Mucosa of stomach (tissue), 1 donor: ENCODE measurements around the gene DGAT2.

Source experiments
- H3K27me3 ChIP-seq: one replicate; pipeline ENCODE4 v1.7.0; 2013; ENCODE audit warnings: mild to moderate bottlenecking, low read length; ENCODE audit not compliant: control insufficient read depth, insufficient read depth
- H3K36me3 ChIP-seq: one replicate; pipeline ENCODE4 v1.7.0; 2013; ENCODE audit warnings: low read length; ENCODE audit not compliant: control insufficient read depth, insufficient read depth
- H3K4me1 ChIP-seq: one replicate; pipeline ENCODE4 v1.7.0; 2013; ENCODE audit warnings: mild to moderate bottlenecking, low read length; ENCODE audit not compliant: control insufficient read depth, insufficient read depth
- H3K4me3 ChIP-seq: one replicate; pipeline ENCODE4 v1.7.0; 2013; ENCODE audit warnings: low read length
- H3K9ac ChIP-seq: one replicate; pipeline ENCODE4 v1.7.0; 2013; ENCODE audit warnings: mild to moderate bottlenecking, low read length, moderate library complexity
- H3K9me3 ChIP-seq: one replicate; pipeline ENCODE4 v1.7.0; 2013; ENCODE audit warnings: mild to moderate bottlenecking, low read length, moderate library complexity; ENCODE audit not compliant: control insufficient read depth
- donor health status: Pancreatic carcinoma.

DGAT2 gene

DNA sequence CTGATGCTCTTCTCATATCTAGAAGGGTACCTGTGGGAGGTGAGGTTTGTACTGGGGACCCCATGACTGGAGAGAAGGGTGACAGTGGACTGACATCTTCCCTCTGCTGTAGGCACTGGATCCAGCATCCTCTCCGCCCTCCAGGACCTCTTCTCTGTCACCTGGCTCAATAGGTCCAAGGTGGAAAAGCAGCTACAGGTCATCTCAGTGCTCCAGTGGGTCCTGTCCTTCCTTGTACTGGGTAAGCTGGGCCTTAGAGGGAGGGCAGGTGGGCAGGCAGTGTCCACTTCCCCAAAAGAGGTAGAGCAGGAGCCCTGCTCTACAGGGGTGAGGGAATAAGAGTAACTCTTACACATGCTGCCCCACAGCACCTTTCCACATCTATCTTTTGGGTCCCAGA lies 15.9 kb downstream of the DGAT2 start:
- Histone ChIP-seq H3K9me3 (no peaks in the 10 kb centered on the region), H3K9ac (no peak overlapping the region), H3K36me3 (no peaks in the 10 kb centered on the region), H3K27me3 (no peaks in the 10 kb centered on the region), H3K4me1 (peaks cover 41% of the 10 kb centered on the region), H3K4me3 (no peak overlapping the region)

DNA sequence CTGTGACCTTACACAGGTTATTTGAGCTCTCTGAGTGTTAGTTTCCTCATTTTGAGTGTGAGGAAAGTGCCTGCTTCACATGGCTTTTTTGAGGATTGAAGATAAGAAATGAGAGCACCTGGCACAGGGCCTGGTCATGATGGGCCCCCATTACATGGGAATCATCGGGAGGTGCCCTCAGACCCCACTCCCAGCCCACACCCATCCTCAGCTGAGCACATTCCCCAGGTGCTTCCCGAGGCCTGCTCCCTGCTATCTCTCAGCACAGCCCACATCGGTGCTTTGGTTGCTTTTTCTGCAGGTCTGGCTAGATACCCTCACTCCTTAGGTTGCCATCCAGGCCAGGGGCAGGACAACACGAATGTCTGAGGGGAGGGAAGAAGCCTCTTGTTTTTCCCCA lies 16.6 kb downstream of the DGAT2 start:
- no peaks in the 10 kb centered on the region for H3K9me3 ChIP-seq
- H3K27me3 ChIP-seq = no peaks in the 10 kb centered on the region
- peaks cover 41% of the 10 kb centered on the region for H3K4me1 ChIP-seq
- no peaks in the 10 kb centered on the region for H3K36me3 ChIP-seq
- no peak overlapping the region for H3K9ac ChIP-seq
- no peak overlapping the region for H3K4me3 ChIP-seq

DNA sequence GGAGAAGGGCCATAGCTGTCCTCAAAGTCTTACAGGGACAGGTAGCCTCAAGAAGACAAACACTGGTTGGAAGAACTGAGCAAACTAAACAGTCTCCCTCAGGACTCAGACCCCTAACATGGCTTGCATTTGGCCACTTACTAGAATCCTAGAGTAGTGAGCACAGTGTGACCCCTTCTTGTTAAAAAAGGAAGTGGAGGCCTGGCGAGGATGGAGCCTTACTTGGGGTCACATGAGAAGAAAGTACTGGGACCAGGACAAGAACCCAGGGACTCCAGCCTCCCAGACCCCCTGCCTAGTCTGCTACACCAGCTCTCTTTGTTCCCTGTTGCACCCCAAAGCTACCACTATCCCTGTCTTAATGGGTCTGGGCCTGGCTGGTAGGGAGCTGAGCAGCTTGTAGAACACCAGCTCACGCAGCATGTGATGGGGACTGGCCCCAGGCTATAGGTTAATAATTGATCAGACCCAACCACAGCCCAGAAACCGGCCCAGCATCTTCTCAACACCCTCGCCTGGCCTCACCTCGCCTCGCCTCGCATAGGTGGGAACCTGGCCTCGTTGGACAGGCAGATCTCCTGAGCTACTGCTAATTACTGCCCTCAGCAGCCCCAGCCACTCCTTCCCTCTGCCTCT lies 17.6 kb downstream of the DGAT2 start:
- Histone ChIP-seq H3K9ac (no peak overlapping the region), H3K27me3 (no peaks in the 10 kb centered on the region), H3K4me1 (peaks cover 41% of the 10 kb centered on the region), H3K9me3 (no peaks in the 10 kb centered on the region), H3K4me3 (no peak overlapping the region), H3K36me3 (no peaks in the 10 kb centered on the region)

DNA sequence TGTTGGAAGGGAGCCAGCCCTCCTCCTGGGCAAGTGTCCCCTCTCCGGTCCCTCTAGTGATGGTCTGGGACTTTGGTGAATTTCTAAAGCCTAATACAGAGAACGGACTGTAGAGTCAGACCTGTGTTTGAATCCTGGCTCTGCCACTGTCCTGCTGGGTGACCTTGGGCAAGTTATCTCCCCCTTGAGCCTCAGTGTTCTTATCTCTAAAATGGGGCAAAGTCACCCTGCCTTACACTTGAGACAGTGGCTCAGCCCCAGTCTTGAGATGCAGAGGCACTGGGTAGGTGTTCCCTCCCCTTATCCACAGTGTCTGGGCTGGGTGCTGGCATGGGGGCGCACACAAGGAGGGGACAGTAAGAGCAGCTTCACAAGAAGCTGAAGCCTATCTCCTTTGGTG lies 20.9 kb downstream of the DGAT2 start:
- Histone ChIP-seq H3K9ac (no peak overlapping the region), H3K4me1 (peaks cover 20% of the 10 kb centered on the region), H3K36me3 (no peaks in the 10 kb centered on the region)

DNA sequence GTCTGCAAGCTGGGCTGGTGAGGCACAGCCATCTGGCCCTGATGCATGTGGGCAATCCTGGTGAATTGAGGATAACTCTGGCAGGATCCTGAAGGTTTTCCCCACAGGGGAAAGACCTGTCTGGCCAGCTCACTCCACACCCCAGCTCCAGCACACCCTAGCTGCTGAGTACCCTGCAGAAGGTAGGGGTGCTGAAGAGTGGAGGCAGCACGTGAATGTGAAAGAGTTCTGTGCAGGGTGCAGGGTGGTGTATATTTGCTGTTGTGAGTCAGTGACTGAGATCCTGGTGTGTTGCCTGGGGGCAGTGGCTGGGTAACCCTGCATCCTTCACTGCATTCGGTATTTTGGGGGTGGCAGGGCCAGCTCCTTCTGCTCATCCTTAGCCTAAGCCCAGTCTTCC lies 22.4 kb downstream of the DGAT2 start:
- Histone ChIP-seq H3K9me3 (no peaks in the 10 kb centered on the region), H3K4me3 (no peak overlapping the region), H3K4me1 (peaks cover 6% of the 10 kb centered on the region), H3K36me3 (peaks cover 4% of the 10 kb centered on the region), H3K9ac (no peak overlapping the region), H3K27me3 (no peaks in the 10 kb centered on the region)

More for the DNA sequence above, 20.9 kb downstream of the DGAT2 start:
- Histone ChIP-seq H3K27me3 (no peaks in the 10 kb centered on the region), H3K9me3 (no peaks in the 10 kb centered on the region), H3K4me3 (no peak overlapping the region)

DNA sequence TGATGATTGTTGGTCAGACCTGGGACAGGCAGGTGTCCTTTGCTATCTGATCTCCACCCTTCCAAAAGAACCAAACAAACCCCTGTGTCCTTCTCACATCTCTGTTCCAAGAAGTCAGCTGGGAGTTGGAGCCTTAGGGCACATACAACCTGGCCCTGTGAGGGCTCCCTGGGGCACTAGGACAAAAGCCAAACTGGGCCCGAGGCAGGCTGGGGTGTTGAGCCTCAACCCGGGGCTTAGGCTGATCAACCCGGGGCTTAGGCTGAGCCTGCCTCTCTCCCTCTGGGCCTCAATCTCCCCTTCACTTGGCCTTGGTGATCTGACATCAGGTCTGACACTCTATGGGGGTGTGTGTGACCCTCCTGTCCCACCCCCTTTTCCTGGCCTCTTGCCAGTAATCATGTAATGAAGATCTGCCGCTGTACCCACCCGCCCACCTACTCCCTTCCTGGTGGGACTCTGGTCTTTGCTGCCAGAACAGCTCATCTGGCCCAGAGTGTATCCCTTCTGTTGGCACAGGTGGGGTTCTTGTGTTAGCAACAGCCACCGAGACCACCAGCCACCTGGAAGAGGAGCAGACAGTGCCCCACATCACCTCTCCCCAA lies 23.7 kb downstream of the DGAT2 start:
- Histone ChIP-seq H3K4me1 (no peaks in the 10 kb centered on the region), H3K9me3 (no peaks in the 10 kb centered on the region), H3K36me3 (peaks cover 4% of the 10 kb centered on the region), H3K9ac (no peak overlapping the region), H3K27me3 (no peaks in the 10 kb centered on the region), H3K4me3 (no peak overlapping the region)

DNA sequence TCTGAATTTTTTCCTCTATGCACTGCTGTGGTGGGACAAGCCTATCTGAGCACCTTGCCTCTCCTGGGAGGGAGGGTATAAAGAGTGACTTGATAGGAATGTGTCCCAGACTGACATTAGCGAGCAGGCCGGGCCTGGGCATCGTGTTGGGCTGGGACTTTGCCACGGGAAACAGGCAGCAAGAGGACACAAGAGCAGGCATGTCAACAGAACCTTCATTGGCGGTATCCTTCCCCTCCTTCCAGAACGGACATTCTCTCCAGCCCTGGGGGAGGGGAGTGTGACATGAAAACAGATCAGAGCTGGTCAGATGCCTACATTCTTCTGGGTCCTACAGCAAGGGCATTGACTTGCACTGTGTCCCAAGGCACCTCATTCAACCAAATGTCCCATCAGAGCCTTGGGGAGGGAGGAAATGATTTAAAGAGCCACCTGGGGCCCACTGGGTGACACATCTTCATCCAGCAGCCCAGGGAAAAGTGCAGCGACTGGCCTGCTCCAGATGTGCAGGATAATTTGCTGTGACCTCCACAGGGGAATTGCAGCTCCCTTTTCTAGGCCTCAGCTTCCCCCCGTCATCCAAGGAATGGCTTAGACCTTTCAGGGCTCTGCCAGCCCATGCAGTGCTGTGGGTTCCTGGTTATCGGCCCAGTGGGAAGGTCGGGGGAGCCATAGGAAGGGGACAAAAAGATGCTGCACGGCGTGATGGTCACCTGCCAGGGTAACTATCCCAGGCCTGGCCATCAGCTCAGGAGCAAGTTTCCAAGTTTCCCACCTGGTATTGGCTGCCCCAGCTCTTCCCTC lies 24.6 kb downstream of the DGAT2 start:
- H3K36me3 ChIP-seq = peaks cover 4% of the 10 kb centered on the region
- H3K27me3 ChIP-seq = no peaks in the 10 kb centered on the region
- no peaks in the 10 kb centered on the region for H3K9me3 ChIP-seq
- no peak overlapping the region for H3K9ac ChIP-seq
- no peaks in the 10 kb centered on the region for H3K4me1 ChIP-seq
- no peak overlapping the region for H3K4me3 ChIP-seq

DNA sequence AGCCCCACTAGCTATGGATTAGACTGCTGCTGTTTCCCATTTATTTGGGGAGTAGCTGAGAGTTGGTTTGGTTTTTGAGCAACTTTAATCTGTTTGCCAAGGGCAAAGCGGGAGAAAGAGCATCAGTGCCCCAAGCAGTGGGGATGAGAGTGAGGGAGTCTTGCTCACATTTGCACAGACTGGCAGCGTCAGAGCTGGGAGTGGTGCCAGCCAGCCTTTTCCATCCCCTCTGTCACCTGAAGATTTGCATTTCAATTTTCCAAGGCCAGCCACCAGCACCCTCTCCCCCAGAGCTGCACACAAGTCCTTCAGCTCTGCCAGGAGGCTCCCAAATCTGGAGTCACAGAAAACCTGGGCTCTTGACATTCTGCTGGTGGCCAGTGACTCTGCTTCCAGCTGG lies 25.4 kb downstream of the DGAT2 start:
- H3K36me3 ChIP-seq = peaks cover 4% of the 10 kb centered on the region
- no peak overlapping the region for H3K9ac ChIP-seq
- H3K4me3 ChIP-seq = no peak overlapping the region
- H3K4me1 ChIP-seq = no peaks in the 10 kb centered on the region
- H3K9me3 ChIP-seq = no peaks in the 10 kb centered on the region
- no peaks in the 10 kb centered on the region for H3K27me3 ChIP-seq

DNA sequence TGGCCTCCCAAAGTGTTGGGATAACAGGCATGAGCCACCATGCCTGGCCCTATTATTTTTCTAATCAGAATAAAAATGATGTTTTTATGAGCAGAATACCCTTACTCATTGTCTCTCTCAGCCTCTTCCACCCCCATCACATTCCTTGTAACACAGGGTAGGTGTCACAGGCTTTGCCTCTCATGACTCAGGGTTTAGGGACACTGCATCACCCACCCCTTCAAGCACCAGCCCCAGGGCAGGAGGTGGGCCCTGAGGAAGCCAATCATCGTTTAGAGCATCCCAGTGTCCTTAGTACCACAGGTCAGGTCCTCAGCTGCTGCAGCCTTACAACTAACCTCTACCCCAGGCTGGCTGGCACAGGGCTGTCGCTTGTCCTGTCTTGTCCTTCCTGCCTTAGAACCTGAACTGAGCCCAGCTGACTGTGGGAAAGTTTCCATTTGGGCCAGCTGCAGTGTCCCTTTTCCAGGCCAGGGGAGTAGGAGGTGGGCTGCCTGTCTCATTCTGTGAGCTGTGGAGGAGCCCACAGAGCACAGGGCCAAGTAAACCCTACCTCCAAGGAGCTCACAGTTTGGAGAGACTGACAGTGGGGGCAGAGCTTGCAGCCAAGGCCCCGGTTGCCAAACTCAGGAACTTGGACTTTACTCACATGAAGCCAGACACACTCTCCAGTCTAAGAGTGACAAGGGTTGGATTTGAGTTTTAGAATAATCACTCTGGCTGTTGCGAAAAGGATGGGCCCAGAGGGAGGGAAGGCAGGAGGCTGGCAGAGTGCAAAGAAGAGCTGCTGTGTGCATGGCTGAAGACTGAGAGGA lies 26.9 kb downstream of the DGAT2 start:
- Histone ChIP-seq H3K27me3 (no peaks in the 10 kb centered on the region), H3K4me1 (no peaks in the 10 kb centered on the region), H3K36me3 (peaks cover 4% of the 10 kb centered on the region), H3K9me3 (no peaks in the 10 kb centered on the region), H3K9ac (no peak overlapping the region), H3K4me3 (no peak overlapping the region)

DNA sequence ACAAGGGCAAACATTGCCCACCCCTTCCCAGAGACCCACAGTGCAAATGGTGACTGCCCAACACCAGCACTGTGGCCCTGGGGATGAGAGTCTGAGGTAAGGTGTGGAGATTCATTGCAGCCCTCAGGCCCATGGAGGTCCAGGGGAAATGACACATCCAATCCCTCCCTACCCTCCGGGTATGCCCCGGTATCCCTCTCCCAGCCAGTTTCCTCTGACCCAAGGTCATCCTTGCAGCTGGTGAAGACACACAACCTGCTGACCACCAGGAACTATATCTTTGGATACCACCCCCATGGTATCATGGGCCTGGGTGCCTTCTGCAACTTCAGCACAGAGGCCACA lies 27.5 kb downstream of the DGAT2 start:
- H3K36me3 ChIP-seq = peaks cover 4% of the 10 kb centered on the region
- H3K4me1 ChIP-seq = no peaks in the 10 kb centered on the region
- H3K4me3 ChIP-seq = no peak overlapping the region
- no peak overlapping the region for H3K9ac ChIP-seq
- H3K9me3 ChIP-seq = no peaks in the 10 kb centered on the region
- no peaks in the 10 kb centered on the region for H3K27me3 ChIP-seq

DNA sequence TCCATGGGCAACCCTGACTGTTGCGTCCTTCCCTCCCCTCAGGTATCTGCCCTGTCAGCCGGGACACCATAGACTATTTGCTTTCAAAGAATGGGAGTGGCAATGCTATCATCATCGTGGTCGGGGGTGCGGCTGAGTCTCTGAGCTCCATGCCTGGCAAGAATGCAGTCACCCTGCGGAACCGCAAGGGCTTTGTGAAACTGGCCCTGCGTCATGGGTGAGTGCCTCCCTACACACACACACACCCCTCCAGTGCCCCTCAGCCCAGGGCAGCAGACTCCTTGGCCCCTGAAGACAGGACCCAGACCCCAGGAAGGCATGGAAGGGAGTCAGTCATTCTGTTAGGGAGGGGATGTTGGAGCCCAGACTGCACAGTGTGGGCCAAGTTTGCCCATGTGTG lies 28.5 kb downstream of the DGAT2 start:
- Histone ChIP-seq H3K4me1 (no peaks in the 10 kb centered on the region), H3K36me3 (peaks cover 4% of the 10 kb centered on the region), H3K9ac (no peak overlapping the region), H3K9me3 (no peaks in the 10 kb centered on the region), H3K27me3 (no peaks in the 10 kb centered on the region), H3K4me3 (no peak overlapping the region)

DNA sequence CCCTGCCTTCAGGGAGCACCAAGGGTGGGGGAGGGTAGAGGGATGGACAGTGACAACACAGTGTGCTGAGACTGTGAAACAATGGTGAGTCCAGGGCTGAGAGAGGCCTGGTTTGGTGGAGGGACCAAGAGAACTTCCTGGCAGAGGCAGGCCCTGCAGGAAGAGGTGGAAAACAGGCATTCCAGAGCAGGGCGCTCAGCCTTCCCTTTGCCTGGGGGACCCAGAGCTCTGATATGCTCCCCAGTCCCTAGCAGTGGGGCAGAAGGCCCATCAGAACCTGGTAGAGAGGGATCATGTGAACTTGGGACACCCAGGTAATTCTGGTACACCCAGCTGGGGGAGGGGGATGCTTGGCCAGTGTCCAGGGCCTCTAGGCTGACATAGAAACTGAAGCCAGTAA lies 29.2 kb downstream of the DGAT2 start:
- Histone ChIP-seq H3K9me3 (no peaks in the 10 kb centered on the region), H3K36me3 (peaks cover 4% of the 10 kb centered on the region), H3K9ac (no peak overlapping the region)

More for the DNA sequence above, 29.2 kb downstream of the DGAT2 start:
- H3K4me3 ChIP-seq = no peak overlapping the region
- no peaks in the 10 kb centered on the region for H3K27me3 ChIP-seq
- H3K4me1 ChIP-seq = no peaks in the 10 kb centered on the region
